ENCODE data around the gene GSE1. TPM values are rescaled to one million over a fixed set of nuclear protein-coding genes. Genes with fewer than 3 reads are reported as not detected.

Gene GSE1
- total RNA-seq, 1 experiment from 2014 or later, result 7.0 TPM

DNA sequence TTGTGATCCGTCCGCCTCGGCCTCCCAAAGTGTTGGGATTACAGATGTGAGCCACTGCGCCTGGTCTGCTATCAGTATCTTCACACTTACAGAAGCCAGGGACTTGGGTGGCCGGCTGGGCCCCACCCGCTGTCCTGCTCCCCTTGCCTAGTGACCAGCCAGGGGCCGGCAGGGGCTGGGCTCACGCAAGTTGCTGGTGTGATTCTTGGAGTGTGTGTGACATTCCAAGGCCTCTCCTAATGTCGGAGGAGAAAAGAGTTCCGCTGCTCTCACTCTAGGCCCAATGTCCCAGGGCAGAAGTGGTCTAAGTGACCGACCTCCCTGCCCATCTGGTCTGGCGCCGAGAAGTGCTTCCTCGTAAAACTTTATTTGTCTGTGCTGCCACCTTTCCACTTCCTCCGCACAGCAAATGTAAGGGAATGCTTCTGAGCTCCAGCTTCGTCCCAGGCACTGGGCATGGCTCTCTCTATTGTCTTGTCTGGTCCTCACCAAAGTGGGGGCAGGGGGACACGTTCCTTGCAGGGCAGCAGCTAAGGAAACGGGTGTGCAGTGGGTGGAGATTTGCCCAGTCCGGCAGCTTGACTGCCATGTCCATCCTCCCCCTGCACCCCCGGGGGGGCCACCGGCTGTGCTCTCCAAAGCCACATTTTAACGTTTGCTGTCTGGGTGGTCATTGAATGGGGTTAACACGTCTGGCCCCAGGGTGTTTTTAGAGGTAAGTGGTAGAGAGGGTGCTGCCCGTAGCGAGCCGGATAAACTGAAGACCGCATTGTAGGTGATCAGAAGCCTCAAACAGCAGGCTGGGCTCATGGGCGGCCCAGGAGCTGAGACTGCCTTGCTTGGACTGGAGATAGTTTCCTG is 7.8 kb upstream of the GSE1 start:
- no peak for DNase-seq (ENCODE audit: low read depth)

- DNase-seq (ENCODE audit: low read depth), result no peak
Measured at GRCh38 chr16:85605912-85606841, 6.9 kb upstream of the GSE1 start.

DNA sequence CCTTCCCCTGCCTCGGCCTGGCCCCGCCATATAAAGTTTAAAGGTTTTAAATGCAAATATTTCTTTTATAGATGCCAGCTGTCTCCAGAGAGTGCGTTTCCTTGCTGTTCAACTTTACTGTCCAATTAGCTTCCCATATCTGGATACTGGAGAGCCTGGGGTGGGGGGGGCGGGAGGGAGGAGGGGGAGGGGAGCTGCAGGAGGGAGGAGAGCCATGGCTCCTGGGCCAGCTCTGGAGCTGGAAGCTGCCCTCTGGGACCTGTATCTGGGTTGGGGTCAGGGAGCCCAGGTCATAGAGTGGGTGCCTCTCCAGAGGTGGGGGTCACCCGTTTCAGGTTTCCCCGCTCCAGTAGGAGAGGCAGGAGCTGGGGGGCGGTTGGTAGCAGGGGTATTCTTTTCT is 6.2 kb upstream of the GSE1 start:
- no peak for DNase-seq (ENCODE audit: low read depth)

GRCh38 chr16:85607321-85607765 is 5.8 kb upstream of the GSE1 start:
- no peak for DNase-seq (ENCODE audit: low read depth)

DNA sequence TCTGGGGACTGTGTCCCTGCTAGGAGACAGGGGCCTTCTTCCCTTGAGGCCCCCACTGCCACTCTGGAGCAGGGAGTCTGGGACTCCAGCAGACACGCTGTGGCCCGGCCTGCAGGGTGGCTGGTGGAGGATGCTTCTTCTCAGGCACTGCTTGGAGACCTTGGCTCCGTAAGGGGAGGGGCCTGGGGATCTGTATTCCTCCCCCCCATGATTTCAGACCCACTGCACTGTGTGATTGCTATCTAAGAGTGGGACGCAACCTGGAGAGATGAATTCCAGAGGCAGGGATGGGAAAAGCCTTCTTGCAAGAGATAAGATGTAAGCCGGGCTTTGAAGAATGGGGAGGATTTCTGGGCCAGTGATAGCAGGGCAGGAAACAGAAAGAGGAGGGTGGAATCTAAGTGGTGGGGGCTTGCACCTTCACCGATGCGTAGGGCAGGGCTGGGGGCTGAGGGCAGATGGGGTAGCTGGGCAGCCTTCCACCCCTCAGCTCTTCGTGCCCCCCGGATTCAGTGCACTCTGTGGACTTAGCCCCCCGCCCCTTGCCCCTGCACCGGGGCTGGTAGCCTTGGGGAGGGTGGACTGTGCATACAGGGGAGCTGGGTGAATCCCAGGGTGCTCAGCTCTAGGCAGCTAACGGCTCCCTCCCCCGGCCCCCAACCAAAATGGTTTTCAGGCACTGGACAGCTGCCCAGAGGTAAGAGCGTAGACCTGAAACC is 5.2 kb upstream of the GSE1 start:
- DNase-seq (ENCODE audit: low read depth), result no peak

DNA sequence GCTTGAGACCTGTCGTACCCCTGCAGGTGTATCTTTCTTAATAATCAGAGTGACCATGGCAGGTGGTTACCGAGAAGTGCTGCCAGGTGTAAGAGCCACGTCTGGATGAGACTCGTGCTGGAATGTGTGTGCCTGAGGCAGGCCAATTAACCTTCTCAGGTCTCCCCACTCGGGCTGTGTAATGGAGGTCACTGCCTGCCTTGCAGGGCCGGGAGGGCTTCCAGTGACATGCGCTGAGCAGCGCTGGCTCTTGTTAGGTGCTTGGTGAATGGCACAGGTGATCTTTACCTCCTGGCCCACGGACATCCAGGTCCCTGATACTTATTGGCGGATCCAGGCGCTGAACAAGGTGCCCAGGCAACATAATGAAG is 4.6 kb upstream of the GSE1 start:
- no peak for DNase-seq (ENCODE audit: low read depth)

DNA sequence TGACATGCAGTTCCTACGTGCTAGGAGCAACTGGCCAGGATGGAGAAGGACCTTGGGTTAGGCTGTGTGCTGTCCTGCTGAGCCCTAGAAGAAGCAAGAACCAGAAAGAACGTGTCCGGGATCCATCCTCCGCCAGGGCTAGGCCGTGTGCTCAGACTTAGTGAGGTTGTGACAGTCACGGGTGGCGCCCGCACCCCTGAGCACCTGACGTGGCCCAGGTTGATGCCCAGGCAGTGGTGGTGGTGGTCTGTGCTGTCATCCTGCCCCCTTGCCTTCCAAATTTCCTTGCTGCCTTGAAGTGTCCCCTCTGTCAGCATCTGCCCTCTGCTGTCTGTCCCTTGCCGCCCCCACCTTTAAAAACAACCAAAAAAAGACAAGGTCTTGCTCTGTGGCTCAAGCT is 4.2 kb upstream of the GSE1 start:
- DNase-seq (ENCODE audit: low read depth), result no peak

- DNase-seq (ENCODE audit: low read depth), result no peak
Measured at GRCh38 chr16:85609539-85609938, 3.6 kb upstream of the GSE1 start.

DNA sequence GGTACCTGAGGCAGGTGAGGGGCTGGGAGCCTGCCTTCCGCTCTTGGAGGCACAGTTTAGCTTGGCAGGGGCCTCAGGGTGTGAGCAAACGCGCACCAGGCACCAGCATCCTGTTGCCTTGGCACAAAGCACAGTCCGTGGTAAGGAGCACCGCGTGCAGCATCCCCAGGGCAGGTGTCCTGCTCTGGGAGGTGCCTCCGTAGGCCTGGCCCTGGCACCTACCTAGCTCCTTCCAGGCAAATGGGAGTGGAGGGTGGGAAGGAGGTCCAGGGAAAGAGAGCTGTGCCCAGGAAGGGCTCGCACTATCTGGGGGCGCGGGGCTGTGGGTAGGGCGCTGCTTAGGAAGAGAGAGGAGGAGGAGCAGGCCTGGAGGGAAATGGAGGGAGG is 3.1 kb upstream of the GSE1 start:
- DNase-seq (ENCODE audit: low read depth), result no peak

- DNase-seq (ENCODE audit: low read depth), result peak; percentile 90
Measured at GRCh38 chr16:85610446-85611193, 2.5 kb upstream of the GSE1 start.

GRCh38 chr16:85611194-85611443 is 2.0 kb upstream of the GSE1 start:
- peak; percentile 33 for DNase-seq (ENCODE audit: low read depth)

- DNase-seq (ENCODE audit: low read depth), result peak; percentile 84
Measured at GRCh38 chr16:85611444-85612190, 1.5 kb upstream of the GSE1 start.

DNA sequence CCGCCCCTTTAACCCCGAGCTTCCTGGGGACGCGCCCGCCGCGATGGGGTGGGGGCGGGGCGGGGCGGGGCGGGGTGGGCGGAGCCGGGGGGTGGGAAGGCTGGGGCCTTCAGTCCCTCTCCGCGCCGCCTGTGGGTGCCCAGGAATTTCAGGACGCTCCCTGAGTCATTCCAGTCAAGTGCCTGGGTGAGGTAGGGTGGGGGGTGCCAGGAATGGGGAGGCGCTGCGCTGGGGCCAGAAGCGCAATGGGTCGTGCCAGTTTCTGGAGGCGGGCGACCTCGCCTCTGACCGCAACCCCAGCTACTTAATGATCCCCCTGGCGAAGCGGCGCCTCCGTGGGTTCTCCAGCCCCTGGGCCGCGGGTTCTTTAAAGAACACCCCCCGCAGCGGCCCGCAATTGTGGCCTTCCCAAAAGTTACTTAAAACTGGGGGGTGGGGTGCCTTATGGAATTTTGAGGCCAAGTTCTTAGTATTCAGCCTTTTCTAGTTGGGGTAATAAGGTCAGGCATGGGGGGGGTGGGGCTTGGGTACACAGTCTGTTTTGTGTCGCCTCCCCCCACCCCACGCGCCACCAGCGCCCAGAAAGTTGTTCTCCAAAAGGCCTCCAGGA is 826 bp upstream of the GSE1 start:
- DNase-seq (ENCODE audit: low read depth), result peak; percentile 91

- no peak for DNase-seq (ENCODE audit: low read depth)
Measured at GRCh38 chr16:85613604-85614337, 649 bp downstream of the GSE1 start.

GRCh38 chr16:85614338-85615013 is 1.4 kb downstream of the GSE1 start:
- no peak for DNase-seq (ENCODE audit: low read depth)

GRCh38 chr16:85615014-85615851 is 2.1 kb downstream of the GSE1 start:
- DNase-seq (ENCODE audit: low read depth), result no peak

DNA sequence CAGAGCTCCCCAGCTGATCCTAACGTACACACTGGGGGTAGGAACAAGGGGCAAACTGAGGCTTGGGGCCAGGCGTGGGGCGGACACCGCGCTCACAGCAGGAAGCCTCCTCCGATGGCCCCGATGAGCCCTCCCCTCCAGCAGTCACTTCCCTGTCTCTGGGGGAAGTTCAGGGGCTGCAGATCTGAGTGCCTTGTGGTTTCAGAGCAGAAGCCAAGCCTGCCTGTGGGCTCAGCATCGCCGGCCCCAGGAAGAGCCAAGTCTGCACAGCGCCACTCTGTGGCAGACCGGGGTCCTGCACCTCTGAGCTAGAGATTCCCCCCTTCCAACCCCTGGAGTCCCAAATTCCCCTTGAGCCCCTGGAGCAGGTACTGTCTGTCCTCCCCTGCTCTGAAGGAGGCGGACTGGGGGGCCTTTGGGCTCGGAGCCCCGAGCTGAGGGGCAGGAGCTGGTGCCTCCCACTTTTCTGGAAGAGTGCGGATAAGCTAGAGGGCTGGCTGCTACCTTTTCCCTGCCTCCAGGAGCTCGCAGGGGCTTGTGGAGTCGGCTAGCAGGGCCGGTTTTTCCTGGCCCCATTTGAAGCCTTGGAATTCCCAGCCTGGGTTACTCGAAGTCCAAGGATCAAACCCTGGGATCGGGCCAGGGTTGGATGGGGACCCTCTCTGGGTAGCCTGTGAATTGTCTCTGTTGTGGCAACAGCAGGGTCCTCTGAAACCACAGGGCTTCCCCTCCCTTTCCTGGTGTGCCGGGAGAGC is 2.9 kb downstream of the GSE1 start:
- peak; percentile 14 for DNase-seq (ENCODE audit: low read depth)
